ENCODE measurements around the gene SART1.

DNA sequence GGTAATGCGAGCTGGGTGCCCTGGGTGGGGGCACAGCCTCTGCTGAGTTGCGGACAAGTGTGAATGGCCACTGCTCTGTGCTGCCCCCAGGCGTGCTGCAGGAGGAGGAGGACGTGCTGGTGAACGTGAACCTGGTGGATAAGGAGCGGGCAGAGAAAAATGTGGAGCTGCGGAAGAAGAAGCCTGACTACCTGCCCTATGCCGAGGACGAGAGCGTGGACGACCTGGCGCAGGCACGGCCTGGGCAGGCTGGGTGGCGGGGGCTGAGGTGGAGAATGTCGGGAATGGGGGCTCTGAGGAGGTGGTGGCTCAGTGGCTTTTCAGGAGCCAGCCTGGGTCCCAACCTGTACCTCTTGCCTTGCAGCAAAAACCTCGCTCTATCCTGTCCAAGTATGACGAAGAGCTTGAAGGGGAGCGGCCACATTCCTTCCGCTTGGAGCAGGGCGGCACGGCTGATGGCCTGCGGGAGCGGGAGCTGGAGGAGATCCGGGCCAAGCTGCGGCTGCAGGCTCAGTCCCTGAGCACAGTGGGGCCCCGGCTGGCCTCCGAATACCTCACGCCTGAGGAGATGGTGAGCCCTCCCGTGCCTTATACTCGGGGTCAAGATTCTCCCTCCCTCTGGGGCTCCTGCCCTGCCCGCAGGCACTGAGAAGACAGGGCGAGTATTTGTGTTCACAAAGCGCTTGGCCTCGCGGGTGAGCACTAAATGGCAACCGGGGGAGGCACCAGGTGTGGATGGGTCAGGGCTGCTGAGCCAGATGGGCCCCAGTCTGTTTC is 4.6 kb downstream of the SART1 start:
- TF ChIP-seq EZH2 (IDR thresholded peaks at IDR 0.05; ENCODE audit: low read depth): no peak
- TF ChIP-seq, protein P1, sequence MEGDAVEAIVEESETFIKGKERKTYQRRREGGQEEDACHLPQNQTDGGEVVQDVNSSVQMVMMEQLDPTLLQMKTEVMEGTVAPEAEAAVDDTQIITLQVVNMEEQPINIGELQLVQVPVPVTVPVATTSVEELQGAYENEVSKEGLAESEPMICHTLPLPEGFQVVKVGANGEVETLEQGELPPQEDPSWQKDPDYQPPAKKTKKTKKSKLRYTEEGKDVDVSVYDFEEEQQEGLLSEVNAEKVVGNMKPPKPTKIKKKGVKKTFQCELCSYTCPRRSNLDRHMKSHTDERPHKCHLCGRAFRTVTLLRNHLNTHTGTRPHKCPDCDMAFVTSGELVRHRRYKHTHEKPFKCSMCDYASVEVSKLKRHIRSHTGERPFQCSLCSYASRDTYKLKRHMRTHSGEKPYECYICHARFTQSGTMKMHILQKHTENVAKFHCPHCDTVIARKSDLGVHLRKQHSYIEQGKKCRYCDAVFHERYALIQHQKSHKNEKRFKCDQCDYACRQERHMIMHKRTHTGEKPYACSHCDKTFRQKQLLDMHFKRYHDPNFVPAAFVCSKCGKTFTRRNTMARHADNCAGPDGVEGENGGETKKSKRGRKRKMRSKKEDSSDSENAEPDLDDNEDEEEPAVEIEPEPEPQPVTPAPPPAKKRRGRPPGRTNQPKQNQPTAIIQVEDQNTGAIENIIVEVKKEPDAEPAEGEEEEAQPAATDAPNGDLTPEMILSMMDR (conservative IDR thresholded peaks at IDR 0.05): no peak

All from PC-9 (cell line).